Large intestine (tissue), 3 donors: ENCODE data around the gene TIGD1. TPM values are rescaled to one million over a fixed set of nuclear protein-coding genes. Genes with fewer than 3 reads are reported as not detected.
A peak's percentile ranks its signal among the peaks of the same experiment; 100 is the strongest.

Experiments
- DNase-seq, 2 donors: peaks; one replicate each; pipeline versions ENCODE4 v3.0.0 to v3.0.0-alpha.2; 2013
- H3K27ac ChIP-seq: one replicate; pipeline ENCODE4 v1.5.1; 2013; ENCODE audit warnings: low read length
- H3K27me3 ChIP-seq: 2 replicates; pipeline ENCODE4 v1.6.1; 2013; ENCODE audit warnings: low read length; ENCODE audit not compliant: control insufficient read depth, insufficient read depth
- H3K36me3 ChIP-seq: 2 replicates; pipeline ENCODE4 v1.6.1; 2013; ENCODE audit warnings: low read length; ENCODE audit not compliant: control insufficient read depth, insufficient read depth
- H3K4me1 ChIP-seq: one replicate; pipeline ENCODE4 v1.6.1; 2013; ENCODE audit warnings: low read length; ENCODE audit not compliant: control insufficient read depth, insufficient read depth
- H3K4me3 ChIP-seq: one replicate; pipeline ENCODE4 v1.5.1; 2013; ENCODE audit warnings: low read length
- H3K9me3 ChIP-seq: one replicate; pipeline ENCODE4 v1.6.1; 2013; ENCODE audit warnings: mild to moderate bottlenecking, low read depth, low read length, moderate library complexity; ENCODE audit not compliant: control insufficient read depth
- WGBS: methylation state at CpG from one replicate; pipeline ENCODE4 v1.1.5; 2013; ENCODE audit warnings: low lambda C conversion rate; ENCODE audit not compliant: insufficient coverage; 5-methylcytosine and 5-hydroxymethylcytosine counted together
- polyA plus RNA-seq: library from polyadenylated mRNA; unstranded; fragments of 120-200 nt; gene quantifications from one replicate; pipeline ENCODE4 v1.2.1, GENCODE V29; 2013

Gene TIGD1
- polyA plus RNA-seq, 1 donor = 6.5 TPM

- Histone ChIP-seq H3K4me1 (peaks cover 34% of the 10 kb centered on the region), H3K27ac (peak overlapping the region; percentile 97), H3K4me3 (no peak overlapping the region), H3K27me3 (no peaks in the 10 kb centered on the region), H3K9me3 (no peaks in the 10 kb centered on the region), H3K36me3 (no peaks in the 10 kb centered on the region)
- 63% methylated on average over 2 of the region's 7 CpGs for WGBS
- DNase-seq = peak; percentile 92 to 95
These were observed 34.7 kb downstream of the TIGD1 start for GRCh38 chr2:232515639-232516038.

GRCh38 chr2:232513353-232513752 is 37.0 kb downstream of the TIGD1 start:
- Histone ChIP-seq H3K9me3 (no peaks in the 10 kb centered on the region), H3K4me3 (no peak overlapping the region), H3K4me1 (peaks cover 34% of the 10 kb centered on the region), H3K27ac (peak overlapping the region; percentile 15), H3K36me3 (no peaks in the 10 kb centered on the region), H3K27me3 (no peaks in the 10 kb centered on the region)
- WGBS = 83% methylated on average over 1 of the region's 5 CpGs
- DNase-seq = peak in 1 of 2 donors; percentile 58

- no CpG with 5 or more reads among the region's 10 CpGs for WGBS
- DNase-seq = peak; percentile 74 to 77
- Histone ChIP-seq H3K4me1 (peaks cover 34% of the 10 kb centered on the region), H3K9me3 (no peaks in the 10 kb centered on the region), H3K36me3 (no peaks in the 10 kb centered on the region), H3K27me3 (no peaks in the 10 kb centered on the region), H3K27ac (no peak overlapping the region), H3K4me3 (no peak overlapping the region)
These were observed 37.8 kb downstream of the TIGD1 start for GRCh38 chr2:232512602-232513001.

- Histone ChIP-seq H3K4me1 (peaks cover 27% of the 10 kb centered on the region), H3K4me3 (no peak overlapping the region), H3K36me3 (no peaks in the 10 kb centered on the region), H3K27ac (no peak overlapping the region), H3K9me3 (no peaks in the 10 kb centered on the region), H3K27me3 (peaks cover 4% of the 10 kb centered on the region)
- WGBS = 67% methylated on average over 1 of the region's 11 CpGs
- no peak for DNase-seq
These were observed 38.9 kb downstream of the TIGD1 start for GRCh38 chr2:232511336-232511890.

GRCh38 chr2:232508251-232508650 is 42.1 kb downstream of the TIGD1 start:
- no peak for DNase-seq
- no peak overlapping the region for H3K27ac ChIP-seq
- no CpG with 5 or more reads among the region's 7 CpGs for WGBS
- H3K4me3 ChIP-seq = no peak overlapping the region
- no peaks in the 10 kb centered on the region for H3K9me3 ChIP-seq
- H3K27me3 ChIP-seq = peaks cover 33% of the 10 kb centered on the region
- H3K4me1 ChIP-seq = peaks cover 10% of the 10 kb centered on the region
- no peaks in the 10 kb centered on the region for H3K36me3 ChIP-seq

- Histone ChIP-seq H3K36me3 (no peaks in the 10 kb centered on the region), H3K27ac (no peak overlapping the region), H3K4me1 (peaks cover 8% of the 10 kb centered on the region), H3K4me3 (no peak overlapping the region), H3K9me3 (no peaks in the 10 kb centered on the region), H3K27me3 (peaks cover 45% of the 10 kb centered on the region)
- no peak for DNase-seq
- no CpG with 5 or more reads among the region's 4 CpGs for WGBS
These were observed 43.6 kb downstream of the TIGD1 start for GRCh38 chr2:232506709-232507108.

GRCh38 chr2:232505856-232506255 is 44.5 kb downstream of the TIGD1 start:
- Histone ChIP-seq H3K36me3 (no peaks in the 10 kb centered on the region), H3K27me3 (peaks cover 47% of the 10 kb centered on the region), H3K27ac (no peak overlapping the region), H3K4me1 (peaks cover 15% of the 10 kb centered on the region), H3K4me3 (no peak overlapping the region), H3K9me3 (no peaks in the 10 kb centered on the region)
- no peak for DNase-seq
- no CpG with 5 or more reads among the region's 10 CpGs for WGBS

- H3K36me3 ChIP-seq = no peaks in the 10 kb centered on the region
- no peaks in the 10 kb centered on the region for H3K9me3 ChIP-seq
- peaks cover 15% of the 10 kb centered on the region for H3K4me1 ChIP-seq
- 83% methylated on average over 1 of the region's 2 CpGs for WGBS
- peaks cover 47% of the 10 kb centered on the region for H3K27me3 ChIP-seq
- no peak overlapping the region for H3K27ac ChIP-seq
- no peak overlapping the region for H3K4me3 ChIP-seq
- no peak for DNase-seq
These were observed 45.9 kb downstream of the TIGD1 start for GRCh38 chr2:232504438-232504837.

GRCh38 chr2:232503809-232504323 is 46.5 kb downstream of the TIGD1 start:
- peaks cover 15% of the 10 kb centered on the region for H3K4me1 ChIP-seq
- peak overlapping the region; percentile 23 for H3K4me3 ChIP-seq
- no CpG with 5 or more reads among the region's 16 CpGs for WGBS
- H3K36me3 ChIP-seq = no peaks in the 10 kb centered on the region
- H3K9me3 ChIP-seq = no peaks in the 10 kb centered on the region
- H3K27ac ChIP-seq = no peak overlapping the region
- H3K27me3 ChIP-seq = peaks cover 47% of the 10 kb centered on the region
- no peak for DNase-seq

GRCh38 chr2:232502911-232503808 is 47.2 kb downstream of the TIGD1 start:
- H3K4me3 ChIP-seq = peak overlapping the region; percentile 23
- peaks cover 47% of the 10 kb centered on the region for H3K27me3 ChIP-seq
- H3K4me1 ChIP-seq = peaks cover 15% of the 10 kb centered on the region
- WGBS = no CpG with 5 or more reads among the region's 75 CpGs
- no peak overlapping the region for H3K27ac ChIP-seq
- no peaks in the 10 kb centered on the region for H3K9me3 ChIP-seq
- no peaks in the 10 kb centered on the region for H3K36me3 ChIP-seq
- DNase-seq = peak; percentile 58 to 80
